ENCODE measurements around the gene SCAMP3. TPM values are rescaled to one million over a fixed set of nuclear protein-coding genes. Genes with fewer than 3 reads are reported as not detected.
"Not testable (repeated sequence)": the region's sequence is repeated elsewhere in the genome, so short reads cannot be mapped to it uniquely, and the experiment has no call there.

The SCAMP3 gene
- total and polyA plus RNA-seq, 2 experiments from 2014 or later: 67.3 to 172 TPM

DNA sequence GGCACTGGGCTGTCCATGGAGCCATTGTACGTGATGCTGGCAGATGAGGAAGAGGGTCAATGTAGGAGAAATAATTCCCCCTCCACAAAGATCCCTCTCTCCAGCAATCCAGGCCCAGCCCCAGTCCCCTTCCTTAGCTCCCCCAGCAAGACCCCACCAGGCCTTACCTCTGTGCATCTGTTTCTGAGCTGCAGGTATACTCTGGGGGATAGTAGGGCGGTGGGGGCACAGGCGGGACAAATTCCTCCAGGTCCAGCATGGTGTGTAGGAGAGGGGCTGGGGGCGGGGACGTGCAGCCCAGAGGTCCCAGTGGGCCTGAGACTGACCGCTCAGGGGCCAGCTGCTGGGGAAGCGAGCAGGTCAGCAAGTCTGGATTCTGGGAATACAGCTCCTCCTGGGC is 10.6 kb downstream of the SCAMP3 start:
- no peak for DNase-seq (ENCODE audit: low read depth in 1 of 2, low spot score in 1 of 2)
- H3K4me1 ChIP-seq (ENCODE audit: low read depth): peaks cover 30% of the 10 kb centered on the region
- H3K27ac ChIP-seq: peak overlapping the region; percentile 70
- peaks cover 9% of the 10 kb centered on the region for H3K36me3 ChIP-seq
- TF ChIP-seq, protein P1, sequence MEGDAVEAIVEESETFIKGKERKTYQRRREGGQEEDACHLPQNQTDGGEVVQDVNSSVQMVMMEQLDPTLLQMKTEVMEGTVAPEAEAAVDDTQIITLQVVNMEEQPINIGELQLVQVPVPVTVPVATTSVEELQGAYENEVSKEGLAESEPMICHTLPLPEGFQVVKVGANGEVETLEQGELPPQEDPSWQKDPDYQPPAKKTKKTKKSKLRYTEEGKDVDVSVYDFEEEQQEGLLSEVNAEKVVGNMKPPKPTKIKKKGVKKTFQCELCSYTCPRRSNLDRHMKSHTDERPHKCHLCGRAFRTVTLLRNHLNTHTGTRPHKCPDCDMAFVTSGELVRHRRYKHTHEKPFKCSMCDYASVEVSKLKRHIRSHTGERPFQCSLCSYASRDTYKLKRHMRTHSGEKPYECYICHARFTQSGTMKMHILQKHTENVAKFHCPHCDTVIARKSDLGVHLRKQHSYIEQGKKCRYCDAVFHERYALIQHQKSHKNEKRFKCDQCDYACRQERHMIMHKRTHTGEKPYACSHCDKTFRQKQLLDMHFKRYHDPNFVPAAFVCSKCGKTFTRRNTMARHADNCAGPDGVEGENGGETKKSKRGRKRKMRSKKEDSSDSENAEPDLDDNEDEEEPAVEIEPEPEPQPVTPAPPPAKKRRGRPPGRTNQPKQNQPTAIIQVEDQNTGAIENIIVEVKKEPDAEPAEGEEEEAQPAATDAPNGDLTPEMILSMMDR (IDR thresholded peaks at IDR 0.05; ENCODE audit: low read depth, low read length): no peak
- H3K4me3 ChIP-seq: no peak overlapping the region
- no peaks in the 10 kb centered on the region for H3K9me3 ChIP-seq (ENCODE audit: low read depth)
- H3K27me3 ChIP-seq: no peaks in the 10 kb centered on the region

DNA sequence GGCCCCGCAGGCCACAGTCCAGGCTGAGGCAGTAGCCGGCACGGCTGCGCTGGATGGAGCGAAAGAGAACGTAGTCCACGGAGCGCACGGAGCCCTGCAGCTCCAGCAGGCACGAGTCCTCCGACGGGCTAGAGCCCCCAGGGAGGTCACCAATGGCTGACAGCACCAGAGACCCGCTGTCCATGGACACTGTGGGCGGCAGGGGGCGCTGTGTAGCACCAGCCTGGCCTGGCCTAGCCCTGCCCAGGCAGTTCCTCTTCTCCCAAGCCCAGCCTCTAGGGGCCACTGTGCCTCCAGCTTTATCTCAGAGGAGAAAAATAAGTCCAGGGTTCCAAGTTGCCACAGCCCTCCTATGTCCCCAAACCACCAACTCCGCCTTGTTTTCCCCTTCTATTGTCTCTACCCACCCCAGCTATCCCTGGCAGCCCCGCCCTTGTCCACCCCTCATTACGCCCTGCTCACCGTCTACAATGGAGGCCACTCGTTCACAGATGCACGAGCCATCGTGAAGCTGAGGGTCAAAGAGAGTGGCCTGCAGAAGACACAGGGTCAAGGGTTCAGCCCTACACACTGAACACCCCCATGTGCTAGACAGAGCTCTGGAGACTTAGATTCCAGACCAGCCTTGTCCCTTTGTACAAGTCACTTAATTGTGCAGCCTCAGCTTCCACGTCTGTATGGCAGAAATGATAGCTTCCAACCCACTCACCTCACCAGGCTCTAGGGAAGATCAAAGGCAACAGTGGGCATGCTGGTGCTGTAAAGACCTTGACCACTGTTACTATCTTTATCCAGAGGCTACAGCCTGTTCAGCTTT is 11.3 kb downstream of the SCAMP3 start:
- DNase-seq (ENCODE audit: low read depth in 1 of 2, low spot score in 1 of 2): peak; percentile 94 to 97
- peaks cover 9% of the 10 kb centered on the region for H3K36me3 ChIP-seq
- H3K4me3 ChIP-seq: no peak overlapping the region
- no peaks in the 10 kb centered on the region for H3K27me3 ChIP-seq
- peaks cover 29% of the 10 kb centered on the region for H3K4me1 ChIP-seq (ENCODE audit: low read depth)
- TF ChIP-seq, protein P1 (IDR thresholded peaks at IDR 0.05; ENCODE audit: low read depth, low read length): peak; percentile 100
- peak overlapping the region; percentile 70 for H3K27ac ChIP-seq
- H3K9me3 ChIP-seq (ENCODE audit: low read depth): no peaks in the 10 kb centered on the region

DNA sequence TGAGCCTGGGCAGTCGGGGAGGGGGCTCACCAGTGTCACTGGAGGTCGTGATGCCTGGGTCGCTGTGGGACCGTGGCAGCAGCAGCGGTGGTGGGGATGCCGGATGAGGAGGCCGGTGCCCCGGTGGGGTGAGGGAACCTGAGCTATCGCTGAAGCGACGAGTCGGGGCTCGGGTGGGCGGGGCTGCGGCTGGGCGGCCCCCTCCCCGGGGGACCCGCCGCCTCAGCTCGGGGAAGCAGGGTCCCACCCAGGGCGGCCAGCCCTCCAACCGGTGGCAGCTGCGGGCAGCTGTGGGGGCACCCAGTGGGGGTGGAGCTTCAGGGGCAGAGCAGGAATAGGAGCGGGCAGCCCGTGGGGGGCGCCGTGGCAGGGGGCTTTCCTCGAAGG is 11.9 kb downstream of the SCAMP3 start:
- H3K9me3 ChIP-seq (ENCODE audit: low read depth): no peaks in the 10 kb centered on the region
- peaks cover 27% of the 10 kb centered on the region for H3K4me1 ChIP-seq (ENCODE audit: low read depth)
- no peaks in the 10 kb centered on the region for H3K27me3 ChIP-seq
- TF ChIP-seq, protein P1 (IDR thresholded peaks at IDR 0.05; ENCODE audit: low read depth, low read length): no peak
- H3K36me3 ChIP-seq: peaks cover 9% of the 10 kb centered on the region
- DNase-seq (ENCODE audit: low read depth in 1 of 2, low spot score in 1 of 2): no peak
- H3K27ac ChIP-seq: no peak overlapping the region
- H3K4me3 ChIP-seq: no peak overlapping the region

DNA sequence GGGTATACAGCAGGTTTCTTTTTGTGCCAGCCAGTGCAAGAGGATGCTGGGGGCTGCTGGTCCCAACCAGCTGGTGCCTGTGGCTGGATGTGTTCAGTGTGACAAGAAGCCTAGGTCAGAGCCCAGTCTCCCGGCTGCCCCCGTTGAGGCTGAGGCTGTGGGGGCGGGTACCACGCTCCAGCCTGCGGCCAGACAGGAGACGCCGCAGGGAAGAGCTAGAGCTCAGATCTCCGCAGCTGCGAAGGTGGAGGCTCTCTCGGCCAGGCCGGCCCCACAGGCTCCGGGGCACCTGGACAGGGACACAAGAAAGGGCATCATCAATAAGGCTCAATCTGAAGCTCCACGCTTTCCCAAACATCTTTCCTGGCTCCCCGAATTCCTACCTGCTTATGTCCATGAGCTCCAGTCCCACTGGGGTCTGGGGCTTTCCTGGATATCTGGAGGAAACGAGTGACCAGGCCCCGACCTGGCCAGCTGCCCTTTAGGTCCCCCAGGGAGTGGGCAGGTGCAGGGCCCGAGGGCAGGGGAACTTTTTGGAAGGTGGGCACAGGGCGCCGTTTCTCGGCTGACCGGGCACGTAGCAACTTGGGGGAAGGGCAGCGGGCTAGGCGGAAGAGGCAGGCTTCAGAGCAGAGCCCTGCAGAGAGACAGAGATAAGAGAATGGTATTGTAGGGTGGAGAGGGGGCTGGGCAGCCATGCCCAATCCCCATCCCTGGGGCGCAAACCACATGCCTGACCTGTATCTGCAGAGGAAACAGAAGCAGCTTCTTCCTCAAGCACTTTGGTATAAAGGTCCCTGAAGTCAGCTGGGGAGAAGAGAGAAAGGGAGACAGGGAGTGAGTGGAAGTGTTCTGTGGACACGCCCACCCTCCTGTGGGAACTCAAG is 14.2 kb downstream of the SCAMP3 start:
- TF ChIP-seq, protein P1 (IDR thresholded peaks at IDR 0.05; ENCODE audit: low read depth, low read length): no peak
- H3K4me3 ChIP-seq: no peak overlapping the region
- peaks cover 16% of the 10 kb centered on the region for H3K4me1 ChIP-seq (ENCODE audit: low read depth)
- no peak overlapping the region for H3K27ac ChIP-seq
- peaks cover 9% of the 10 kb centered on the region for H3K36me3 ChIP-seq
- H3K9me3 ChIP-seq (ENCODE audit: low read depth): no peaks in the 10 kb centered on the region
- DNase-seq (ENCODE audit: low read depth in 1 of 2, low spot score in 1 of 2): no peak
- no peaks in the 10 kb centered on the region for H3K27me3 ChIP-seq

DNA sequence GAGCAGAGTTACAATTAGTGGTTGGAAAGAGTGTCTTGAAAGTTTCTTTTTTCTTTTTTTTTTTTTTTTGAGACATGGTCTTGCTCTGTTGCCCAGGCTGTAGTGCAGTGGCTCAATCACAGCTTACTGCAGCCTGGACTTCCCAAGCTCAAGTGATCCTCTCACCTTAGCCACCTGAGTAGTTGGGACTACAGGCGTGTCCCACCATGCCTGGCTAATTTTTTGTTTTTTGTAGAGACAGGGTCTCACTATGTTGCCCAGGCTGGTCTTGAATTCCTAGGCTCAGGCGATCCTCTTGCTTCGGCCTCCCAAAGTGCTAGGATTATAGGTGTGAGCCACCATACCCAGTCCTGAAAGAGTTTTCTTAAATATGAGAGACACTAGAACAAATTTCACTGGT is 15.4 kb downstream of the SCAMP3 start:
- peaks cover 10% of the 10 kb centered on the region for H3K4me1 ChIP-seq (ENCODE audit: low read depth)
- H3K36me3 ChIP-seq; H3K4me3 ChIP-seq; H3K27me3 ChIP-seq; H3K9me3 ChIP-seq (ENCODE audit: low read depth); H3K27ac ChIP-seq; DNase-seq (ENCODE audit: low read depth in 1 of 2, low spot score in 1 of 2): not testable (repeated sequence)

DNA sequence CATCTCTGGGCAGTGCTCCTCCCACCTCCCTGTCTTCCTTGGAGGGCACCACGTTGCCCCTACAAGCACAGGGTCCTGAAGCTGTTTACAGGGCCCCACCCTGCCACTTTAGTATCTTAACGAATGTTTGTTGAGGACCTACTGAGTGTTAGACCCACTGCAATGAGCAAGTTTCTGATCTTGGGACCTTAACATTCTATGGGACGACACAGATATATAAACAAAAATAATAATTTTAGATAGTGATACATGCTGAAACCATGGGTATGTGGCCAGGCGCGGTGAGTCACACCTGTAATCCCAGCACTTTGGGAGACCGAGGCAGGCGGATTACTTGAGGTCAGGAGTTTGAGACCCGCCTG is 17.0 kb downstream of the SCAMP3 start:
- TF ChIP-seq, protein P1 (IDR thresholded peaks at IDR 0.05; ENCODE audit: low read depth, low read length): no peak
- no peak for DNase-seq (ENCODE audit: low read depth in 1 of 2, low spot score in 1 of 2)
- no peaks in the 10 kb centered on the region for H3K9me3 ChIP-seq (ENCODE audit: low read depth)

More for the DNA sequence above, 17.0 kb downstream of the SCAMP3 start:
- Histone ChIP-seq H3K4me1 (ENCODE audit: low read depth) (peaks cover 3% of the 10 kb centered on the region), H3K4me3 (peak overlapping the region; percentile 23), H3K36me3 (peaks cover 9% of the 10 kb centered on the region), H3K27ac (peak overlapping the region; percentile 28), H3K27me3 (no peaks in the 10 kb centered on the region)
